GM19463 (cell line): ENCODE results near the gene BBS10.
"Not testable (repeated sequence)": the region's sequence is repeated elsewhere in the genome, so short reads cannot be mapped to it uniquely, and the experiment has no call there.

Experiments
- ATAC-seq: cut with Tn5 transposase; IDR thresholded peaks from one replicate; pipeline ENCODE4 v1.9.1; 2021; ENCODE audit warnings: mild to moderate bottlenecking, moderate library complexity; ENCODE audit not compliant: unreplicated experiment

The BBS10 gene

DNA sequence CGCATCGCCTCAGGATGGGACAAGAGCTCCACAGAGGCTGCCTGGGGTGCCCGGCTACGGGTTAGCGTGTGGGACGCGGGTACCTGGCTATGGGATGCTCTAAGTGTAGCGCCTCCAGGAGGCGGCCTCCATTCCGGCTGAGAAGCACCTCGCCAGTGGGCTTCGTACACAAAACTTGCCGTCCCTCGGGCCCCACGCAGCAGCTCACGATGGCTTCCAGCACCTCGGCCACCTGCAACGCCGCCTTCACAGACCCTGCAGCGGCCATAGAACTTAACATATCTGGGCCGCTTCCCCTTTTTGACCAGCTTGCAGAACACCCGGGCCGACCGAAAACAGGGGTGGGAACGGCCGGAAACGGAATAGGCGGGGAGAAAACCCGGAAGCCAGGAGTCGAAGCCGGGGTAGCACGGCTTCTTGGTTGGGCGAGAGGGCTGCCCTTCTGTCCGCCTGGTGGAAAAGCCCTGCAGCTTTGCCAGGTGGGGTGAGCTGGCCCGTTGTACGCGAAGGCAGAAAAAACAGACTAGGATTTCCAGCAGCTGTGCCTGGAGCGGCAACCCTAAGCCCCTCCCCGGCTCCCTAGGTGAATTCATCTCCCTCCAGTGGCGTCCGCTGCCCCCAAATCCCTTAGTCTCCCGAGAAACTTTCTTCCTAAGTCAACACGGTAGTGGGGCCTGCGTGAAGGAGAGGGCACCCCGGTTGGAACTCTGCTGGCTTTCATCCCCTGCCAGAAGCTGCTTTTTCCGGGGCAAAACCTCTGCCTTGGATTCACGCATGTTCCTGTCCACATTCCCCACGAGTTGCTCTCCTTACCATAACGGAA is at the start of gene BBS10:
BBS10 (minus strand) TSS at position 337 of the 823 bp plus-strand sequence; CDS start at position 280, 57 bp downstream.
- ATAC-seq = peak; percentile 98

DNA sequence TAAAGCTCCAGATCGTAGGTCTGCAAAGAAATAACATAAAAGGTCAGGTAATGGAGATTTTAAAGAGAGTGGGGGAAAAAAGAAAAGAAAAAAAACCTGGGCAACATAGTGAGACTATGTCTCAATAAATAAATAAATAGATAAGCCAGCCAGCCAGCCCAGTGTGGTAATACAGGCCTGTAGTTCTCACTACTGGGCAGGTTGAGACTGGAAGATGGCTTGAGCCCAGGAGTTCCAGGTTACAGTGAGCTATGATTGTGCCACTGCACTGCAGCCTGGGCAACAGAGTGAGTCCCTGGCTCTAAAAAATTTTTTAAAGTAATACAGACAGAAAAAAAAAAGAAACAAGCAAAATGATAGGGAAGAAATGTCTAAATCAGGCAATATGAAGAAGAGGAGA is 43.2 kb upstream of the BBS10 start:
- ATAC-seq = no peak

DNA sequence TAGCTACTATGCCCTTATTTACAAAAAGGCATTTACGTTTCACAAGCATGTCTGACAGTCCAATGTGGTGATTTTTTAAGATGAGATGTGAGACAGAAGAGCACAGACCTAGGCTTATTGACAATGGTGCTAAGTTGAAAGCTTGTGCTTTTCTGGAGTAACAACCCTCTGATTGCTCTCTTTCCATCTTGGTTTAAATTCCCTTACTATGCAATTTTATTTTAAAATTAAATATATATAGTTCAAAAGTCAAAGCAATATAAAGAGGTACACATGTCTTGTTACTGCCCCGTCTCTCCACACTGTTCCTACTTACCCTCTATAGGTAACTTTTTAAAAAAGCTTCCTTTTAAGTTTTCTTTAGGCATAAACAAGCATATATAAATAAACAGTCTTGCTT is 39.4 kb upstream of the BBS10 start:
- no peak for ATAC-seq

DNA sequence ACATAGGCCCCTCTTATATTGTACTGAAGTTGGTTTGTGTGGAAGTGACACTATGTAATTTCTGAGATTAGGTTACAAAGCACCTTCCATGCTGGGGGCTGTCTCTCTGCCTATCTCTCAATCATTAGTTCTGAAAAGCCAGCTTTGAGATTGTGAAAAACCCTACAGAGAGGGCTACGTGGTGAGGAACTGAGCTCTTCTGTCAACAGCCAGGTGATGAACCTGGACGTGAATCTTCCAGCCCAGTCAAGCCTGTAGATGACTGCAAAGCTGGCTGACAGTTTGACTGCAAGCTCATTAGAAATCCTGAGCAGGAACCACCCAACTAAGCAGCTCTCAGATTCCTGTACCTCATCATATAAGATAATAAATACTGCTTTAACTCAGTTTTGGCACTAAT is 36.3 kb upstream of the BBS10 start:
- no peak for ATAC-seq

DNA sequence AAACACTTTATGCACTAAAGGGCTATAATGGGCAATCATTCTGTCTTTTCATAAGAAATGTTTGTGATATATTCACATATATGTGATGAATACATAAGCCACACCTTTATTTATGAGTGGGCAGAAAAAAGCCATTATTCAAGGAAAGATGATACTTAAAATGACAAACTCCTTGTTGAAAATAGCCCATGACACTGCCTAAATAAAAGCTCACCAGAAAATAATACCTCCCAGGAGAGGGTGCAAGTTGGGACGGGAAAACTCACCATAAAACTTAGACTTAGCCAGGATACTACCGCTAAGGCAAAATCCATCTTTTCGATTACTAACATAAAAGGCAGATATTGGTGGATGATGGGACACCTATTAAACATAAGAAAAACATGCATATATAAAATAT is 35.8 kb upstream of the BBS10 start:
- ATAC-seq = no peak

DNA sequence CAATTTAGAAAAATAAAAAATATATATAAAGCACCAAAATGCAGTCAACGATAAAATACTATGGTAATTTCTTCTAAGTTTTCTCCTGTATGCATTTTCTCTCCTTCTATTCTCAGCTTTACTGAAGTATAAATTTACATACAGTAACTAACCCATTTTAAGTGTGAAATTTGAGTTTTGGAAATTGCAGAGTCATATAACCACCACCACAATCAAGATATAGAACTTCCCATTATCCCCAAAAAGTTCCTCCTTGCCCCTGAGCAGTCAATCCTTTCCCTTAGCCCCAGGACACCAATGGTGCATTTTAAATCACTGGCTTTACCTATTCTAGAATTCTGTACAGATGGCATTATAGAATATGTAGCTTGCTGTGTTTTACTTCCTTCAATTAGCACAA is 31.0 kb upstream of the BBS10 start:
- ATAC-seq = no peak

DNA sequence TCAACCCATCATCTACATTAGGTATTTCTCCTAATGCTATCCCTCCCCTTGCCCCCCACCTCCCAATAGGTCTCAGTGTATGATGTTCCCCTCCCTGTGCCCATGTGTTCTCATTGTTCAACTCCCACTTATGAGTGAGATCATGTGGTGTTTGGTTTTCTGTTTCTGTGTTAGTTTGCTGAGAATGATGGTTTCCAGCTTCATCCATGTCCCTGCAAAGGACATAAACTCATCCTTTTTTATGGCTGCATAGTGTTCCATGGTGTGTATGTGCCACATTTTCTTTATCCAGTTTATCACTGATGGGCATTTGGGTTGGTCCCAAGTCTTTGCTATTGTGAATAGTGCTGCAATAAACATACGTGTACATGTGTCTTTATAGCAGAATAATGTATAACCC is 28.7 kb upstream of the BBS10 start:
- not testable (repeated sequence) for ATAC-seq

DNA sequence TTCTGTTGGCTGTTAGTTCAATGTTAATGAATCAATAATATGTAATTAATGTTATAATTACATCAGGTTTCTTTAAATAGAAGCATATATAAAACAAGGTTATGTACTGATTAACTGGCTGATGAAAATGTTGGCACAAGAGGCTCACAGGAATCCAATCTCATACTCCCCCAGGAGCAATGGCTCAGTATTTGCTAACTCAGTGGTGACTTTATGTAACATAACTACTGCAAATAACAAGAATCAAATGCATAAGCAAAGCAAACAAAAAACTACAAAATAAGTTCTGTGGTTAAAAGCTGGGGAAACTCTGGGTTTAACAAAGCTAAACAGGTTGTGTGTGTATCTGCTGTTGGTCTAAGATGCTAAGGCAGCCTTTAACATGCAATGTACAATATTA is 27.7 kb upstream of the BBS10 start:
- no peak for ATAC-seq

DNA sequence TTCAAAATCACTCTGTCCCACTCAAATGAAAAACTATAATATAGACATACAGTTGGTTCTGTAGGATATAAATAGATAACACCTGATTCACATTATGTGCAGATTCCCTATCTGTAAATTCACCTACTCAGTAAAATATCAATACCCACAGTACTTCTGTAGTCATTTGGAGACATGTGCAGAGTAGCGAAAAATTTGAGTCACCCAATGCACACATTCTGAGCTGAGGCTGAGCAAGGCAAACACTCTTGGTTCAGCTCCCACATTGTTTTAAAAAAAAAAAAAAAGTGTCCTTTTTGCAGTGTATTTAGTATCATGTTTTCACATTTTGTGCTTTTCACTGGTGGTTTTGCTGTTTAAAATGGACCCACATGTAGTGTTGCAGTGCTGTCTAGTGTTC is 27.3 kb upstream of the BBS10 start:
- ATAC-seq = no peak

DNA sequence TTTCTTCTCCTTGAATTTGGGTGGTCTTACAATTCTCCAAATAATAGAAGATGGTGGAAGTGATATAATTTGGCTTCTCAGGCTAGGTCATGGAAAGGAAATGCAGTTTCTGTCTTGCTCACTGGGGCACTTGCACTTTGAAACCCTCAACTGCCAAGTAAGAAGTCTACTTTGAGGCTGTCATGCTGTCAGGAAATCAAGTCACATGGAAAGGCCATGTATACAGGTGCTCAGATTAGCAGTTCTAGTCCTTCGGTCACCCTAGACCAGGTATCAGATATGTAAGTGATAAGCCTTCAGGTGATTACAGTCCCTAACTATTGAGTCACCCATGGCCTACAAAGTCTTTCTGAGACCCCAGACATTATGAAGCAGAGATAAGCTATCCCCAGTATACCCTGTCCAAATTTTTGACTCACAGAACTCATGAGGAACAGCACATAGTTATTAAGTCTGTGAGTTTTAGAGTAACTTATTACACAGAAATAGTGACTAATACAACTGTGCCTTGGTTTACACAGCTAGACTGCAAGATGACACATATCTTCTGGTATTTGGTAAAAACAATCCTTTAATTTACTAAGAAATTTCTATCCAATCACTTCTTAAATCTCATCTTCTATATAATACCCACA is 26.3 kb upstream of the BBS10 start:
- no peak for ATAC-seq

DNA sequence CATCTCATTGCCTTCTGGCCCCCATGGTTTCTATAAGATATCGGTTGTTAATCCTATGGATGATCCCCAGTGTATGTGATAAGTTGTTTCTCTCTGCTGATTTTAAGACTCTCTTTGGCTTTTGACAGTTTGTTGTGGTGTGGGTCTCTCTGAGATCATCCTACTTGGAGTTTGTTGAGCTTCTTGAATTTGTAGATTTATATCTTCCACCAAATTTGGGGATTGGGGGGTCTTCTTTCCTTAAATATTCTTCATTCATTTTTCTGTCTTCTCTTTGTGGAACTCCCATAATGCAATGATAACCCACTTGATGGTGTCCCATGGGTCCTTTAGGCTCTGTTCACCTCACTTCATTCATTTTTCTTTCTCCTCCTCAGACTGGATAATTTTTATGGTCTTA is 20.0 kb upstream of the BBS10 start:
- ATAC-seq = no peak

DNA sequence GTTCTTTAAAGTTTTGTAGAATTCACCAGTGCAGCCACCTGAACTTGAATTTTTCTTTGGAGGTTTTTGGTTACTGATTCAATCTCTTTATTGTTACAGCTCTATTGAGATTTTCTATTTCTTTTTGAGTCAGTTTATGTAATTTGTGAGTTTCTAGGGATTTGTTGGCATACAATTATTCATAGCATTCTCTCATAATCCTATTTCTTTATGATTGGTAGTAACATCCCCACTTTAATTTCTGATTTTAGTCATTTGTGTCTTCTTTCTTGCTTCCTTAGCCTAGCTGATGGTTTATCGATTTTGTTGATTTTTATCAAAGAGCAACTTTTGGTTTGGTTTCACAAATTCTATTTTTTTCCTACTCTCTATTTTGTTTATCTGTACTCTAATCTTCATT is 17.9 kb upstream of the BBS10 start:
- no peak for ATAC-seq

DNA sequence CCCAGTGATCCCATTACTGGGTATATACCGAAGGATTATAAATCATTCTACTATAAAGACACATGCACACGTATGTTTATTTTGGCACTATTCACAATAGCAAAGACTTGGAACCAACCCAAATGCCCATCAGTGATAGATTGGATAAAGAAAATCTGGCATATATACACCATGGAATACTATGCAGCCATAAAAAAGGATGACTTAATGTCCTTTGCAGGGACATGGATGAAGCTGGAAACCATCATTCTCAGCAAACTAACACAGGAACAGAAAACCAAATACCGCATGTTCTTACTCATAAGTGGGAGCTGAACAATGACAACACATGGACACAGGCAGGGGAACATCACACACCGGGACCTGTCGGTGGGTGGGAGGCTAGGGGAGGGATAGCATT is 15.9 kb upstream of the BBS10 start:
- ATAC-seq = not testable (repeated sequence)

DNA sequence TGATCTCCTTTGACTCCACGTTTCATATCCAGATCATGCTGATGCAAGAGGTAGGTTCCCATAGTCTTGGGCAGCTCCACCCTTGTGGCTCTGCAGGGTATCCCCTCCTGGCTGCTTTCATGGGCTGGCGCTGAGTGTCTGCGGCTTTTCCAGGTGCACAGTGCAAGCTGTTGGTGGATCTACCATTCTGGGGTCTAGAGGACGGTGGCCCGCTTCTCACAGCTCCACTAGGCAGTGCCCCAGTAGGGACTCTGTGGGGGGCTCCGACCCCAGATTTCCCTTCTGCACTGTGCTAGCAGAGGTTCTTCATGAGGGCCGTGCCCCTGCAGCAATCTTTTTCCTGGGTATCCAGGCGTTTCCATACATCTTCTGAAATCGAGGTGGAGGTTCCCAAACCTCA is 12.1 kb upstream of the BBS10 start:
- ATAC-seq = no peak

DNA sequence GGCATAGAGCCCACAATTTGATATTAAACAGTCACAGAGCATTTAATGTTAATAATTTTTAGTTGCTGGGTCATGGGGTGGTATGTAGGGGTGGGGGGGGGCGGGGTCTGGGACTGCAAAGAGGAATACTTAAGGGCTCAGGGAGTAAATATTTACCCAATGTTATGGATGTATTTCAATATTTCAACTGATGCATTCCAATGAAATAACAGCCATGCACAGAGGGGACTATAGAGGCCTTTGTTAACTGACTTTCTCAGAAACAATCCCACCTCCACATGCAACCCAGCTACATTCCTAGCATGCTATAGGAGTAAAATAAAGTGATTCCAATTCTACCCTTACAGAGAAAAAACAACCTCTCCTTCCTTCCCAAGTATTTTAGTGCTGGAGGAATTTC is 7.9 kb upstream of the BBS10 start:
- ATAC-seq = no peak

DNA sequence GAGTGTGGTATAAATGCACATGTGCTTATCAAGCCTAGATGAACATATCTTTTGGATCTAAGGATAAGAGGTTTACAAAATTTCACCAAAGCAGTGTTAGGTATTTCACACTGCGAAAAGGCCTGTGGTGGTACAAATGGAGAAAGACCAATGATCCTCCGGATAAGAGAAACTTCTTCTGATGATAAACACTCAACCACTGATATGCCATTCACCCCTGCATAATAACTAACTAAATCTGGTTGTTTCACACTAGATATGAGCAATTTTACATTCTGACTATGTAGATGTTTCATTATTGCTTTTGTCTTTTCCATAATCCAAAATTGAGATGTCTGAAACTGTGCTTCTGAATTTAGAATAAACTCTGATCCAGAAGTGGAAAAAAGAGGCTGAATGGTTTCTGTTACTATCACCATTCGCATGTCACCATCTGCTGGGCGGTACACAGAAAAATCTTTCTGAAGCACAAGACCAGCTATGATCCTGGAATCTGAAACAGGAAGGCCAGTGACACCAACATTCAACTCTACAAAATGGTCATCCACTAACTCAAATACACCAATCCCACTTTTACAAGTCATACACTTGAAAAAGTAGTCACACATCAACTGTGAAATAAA is 1.3 kb downstream of the BBS10 start:
- ATAC-seq = no peak

DNA sequence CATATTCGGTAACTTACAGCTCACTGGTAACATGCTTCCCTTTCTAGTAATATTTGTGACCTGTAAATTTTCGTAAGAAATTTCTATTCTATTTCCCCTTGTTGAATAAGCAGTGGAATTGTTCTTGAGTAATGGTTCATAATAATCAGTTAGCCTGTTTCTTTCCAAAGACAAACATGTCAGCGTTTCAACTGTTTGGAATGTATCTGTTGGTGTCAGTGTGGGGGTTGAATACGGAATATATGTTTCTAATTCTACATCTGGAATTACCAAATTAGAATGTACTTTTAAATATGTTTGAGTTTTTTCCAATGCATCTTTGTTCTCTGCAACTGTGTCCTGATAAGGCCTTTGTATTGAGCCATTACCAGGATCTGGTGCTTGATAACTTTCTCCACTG is 2.0 kb downstream of the BBS10 start:
- ATAC-seq = no peak

DNA sequence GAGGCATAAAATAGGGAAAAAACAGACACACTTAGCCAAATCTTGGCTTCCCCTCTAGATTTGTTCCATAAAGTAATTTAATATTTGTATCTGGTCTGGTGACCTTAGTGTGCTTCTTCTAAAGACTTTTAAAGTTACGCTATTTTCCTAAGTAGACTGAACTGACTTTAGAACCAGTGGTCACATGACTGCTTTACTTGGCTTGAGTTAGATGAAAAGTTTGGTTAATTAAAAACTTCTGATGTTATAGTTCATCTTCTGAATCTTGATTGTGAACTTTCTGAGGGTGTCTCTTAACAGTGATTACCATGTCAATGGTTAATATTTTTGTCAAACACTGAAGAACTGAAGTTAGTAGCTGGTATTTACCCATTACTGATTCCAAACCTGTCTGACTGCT is 2.6 kb downstream of the BBS10 start:
- no peak for ATAC-seq

DNA sequence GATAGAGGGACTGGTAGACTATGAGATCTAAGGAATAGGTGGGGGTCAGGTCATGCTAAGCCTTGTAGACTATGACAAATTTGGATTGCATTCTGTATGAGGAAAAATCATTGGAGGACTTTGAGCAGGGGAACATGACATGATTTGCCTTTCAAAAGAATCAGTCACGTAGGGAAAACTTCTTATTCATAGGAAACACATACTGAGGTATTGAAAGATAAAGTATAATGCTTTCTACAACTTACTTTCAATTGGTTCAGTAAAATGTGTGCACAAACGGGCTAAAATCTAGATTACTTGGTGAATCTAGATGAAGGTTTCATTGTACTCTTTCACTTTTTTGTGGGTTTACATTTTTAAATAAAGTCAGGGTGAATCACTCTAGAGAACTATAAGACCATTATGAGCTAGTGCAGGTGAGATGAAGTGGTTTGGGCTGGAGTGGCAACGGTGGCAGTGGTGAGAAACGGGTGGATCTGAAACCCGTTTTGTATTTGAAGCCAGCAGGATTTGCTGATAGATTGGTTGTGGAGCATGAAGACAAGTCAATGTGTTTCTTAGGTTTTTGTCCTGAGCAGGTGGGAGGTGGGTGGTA is 6.7 kb downstream of the BBS10 start:
- ATAC-seq = no peak

DNA sequence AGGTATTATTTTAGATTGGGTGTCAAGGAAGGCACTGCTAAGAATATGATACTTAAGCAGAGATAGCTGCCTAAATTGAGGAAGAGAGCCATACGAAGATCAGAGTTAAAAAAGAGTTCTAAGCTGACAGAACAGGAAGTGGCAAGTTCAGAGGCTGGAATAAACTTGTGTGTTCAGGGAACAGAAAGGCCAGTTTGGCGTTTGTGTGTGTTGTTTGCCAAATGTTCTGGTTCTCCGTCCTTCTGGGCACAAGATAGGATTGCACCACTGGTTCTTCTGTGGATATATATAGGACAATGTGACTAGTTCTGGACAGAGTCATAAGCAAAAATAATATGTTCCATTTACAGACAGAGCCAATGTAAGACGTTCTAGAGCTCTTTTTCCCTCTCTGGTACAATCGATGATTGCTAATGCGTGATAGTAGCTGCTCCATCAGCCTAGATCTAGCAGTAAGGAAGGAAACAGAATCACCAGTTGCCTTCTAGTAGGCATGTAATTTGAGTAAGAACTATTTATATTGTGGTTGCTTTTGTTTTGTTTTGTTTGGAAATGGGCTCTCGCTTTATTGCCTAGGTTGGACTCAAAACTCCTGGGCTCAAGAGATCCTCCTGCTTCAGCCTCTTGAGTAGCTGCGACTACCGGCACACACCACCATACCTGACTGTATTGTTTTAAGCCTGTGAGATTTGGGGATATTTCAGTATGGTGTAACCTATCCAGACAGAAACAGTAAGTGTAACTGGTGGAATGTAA is 7.4 kb downstream of the BBS10 start:
- no peak for ATAC-seq

DNA sequence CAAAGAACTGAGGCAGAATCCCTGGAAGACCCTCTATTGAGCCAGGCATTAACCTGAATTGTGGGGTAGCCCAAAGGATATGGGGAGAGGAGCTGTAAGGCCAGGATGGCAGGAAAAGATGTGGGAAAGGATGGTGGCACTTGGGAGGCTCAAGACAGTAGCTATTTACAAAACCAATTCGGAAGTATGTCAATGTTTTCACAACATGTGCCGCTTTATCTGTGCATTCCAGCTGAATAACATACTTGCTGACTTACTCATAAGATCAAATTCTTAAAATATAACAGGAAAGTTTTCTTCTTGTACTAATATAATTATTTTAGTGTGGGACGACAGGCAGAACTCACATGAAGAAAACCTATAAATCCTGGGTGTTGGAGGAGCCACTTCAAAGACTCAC is 10.6 kb downstream of the BBS10 start:
- ATAC-seq = no peak
